GM11168 (cell line): ENCODE measurements around the gene TMEM151B.

ENCODE experiments used
- in situ Hi-C: fragments of 300-500 bp; cut with MboI; formaldehyde crosslinking; loops from one replicate; pipeline ENCODE4 v1.12.0; 2022; ENCODE audit warnings: low sequenced_read_pairs; ENCODE audit not compliant: unreplicated experiment

Gene TMEM151B

DNA sequence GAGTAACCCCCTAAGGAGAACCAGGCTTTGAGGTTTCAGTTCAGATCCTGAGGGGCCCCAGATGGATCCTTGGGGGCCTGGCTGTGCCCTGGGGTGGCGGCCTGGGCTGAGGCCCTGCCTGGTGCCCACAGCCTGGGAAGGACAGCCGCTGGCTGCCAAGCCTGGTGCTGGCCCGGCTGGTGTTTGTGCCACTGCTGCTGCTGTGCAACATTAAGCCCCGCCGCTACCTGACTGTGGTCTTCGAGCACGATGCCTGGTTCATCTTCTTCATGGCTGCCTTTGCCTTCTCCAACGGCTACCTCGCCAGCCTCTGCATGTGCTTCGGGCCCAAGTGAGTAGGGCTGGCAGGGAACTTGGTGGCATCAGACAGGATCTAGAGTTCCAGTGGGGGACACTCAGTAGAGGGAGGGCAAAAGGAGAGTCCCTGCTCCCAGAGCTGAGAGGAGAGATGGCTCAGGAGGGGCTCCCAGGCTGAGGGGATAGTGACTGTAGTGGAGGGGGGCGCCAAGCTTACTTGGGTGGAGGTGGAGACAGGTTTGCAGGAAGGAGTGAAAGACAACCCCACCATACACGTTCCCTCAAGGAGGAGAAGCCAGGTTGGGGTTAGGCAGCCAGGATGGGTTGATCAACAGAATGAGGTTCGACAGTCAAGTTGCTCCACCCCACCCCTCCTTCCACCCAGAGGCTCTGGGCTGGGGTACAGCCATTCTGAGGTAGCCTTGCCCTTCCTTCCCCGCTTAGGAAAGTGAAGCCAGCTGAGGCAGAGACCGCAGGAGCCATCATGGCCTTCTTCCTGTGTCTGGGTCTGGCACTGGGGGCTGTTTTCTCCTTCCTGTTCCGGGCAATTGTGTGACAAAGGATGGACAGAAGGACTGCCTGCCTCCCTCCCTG is 37.3 kb upstream of the TMEM151B start:
- in situ Hi-C loops: no loop called here

DNA sequence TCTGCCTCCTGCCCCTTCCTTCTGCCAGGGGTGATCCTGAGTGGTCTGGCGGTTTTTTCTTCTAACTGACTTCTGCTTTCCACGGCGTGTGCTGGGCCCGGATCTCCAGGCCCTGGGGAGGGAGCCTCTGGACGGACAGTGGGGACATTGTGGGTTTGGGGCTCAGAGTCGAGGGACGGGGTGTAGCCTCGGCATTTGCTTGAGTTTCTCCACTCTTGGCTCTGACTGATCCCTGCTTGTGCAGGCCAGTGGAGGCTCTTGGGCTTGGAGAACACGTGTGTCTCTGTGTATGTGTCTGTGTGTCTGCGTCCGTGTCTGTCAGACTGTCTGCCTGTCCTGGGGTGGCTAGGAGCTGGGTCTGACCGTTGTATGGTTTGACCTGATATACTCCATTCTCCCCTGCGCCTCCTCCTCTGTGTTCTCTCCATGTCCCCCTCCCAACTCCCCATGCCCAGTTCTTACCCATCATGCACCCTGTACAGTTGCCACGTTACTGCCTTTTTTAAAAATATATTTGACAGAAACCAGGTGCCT is 36.6 kb upstream of the TMEM151B start:
- in situ Hi-C loops: no loop called here

DNA sequence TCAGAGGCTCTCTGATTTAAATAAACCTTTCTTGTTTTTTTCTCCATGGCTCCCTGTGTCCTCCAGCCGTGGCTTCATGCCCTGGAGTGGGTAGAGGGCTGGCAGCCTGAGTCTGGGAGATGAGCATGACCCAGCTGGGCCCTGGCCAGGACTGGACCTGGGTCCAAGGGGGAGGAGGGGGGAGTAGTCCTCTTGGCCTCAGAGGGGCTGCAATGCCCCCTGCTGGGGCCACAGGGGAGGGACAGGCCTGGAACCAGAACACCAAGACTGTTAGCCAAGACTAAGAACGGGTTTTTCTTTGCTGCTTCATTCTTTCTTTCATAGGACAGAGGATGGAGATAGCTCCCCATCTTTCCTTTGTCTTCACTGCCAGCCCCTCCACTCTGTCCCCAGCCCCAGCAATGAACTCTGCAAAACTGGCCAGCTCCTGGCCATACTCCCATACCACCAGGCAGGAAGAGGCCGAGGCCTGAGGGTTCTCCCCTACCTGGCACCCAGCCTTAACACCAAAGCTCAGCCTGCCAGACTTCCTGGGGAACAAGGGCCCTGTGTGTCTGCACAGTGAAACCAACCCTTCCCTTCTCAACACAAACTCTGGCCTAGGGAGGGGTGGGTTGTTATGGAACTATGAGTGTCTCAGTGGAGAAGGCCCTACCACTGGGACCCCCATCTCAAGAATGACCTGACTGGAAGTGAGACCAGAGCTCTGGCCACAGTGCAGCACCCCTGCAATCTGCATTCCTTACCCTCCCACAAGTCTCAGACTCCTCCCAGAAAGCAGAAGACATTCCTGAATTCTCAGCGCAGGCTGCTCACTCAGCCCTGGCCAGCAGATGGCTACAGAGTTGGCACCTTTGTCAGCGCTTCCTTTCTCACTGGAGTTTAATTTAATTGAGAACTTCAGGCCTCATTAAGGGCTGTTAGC is 35.9 kb upstream of the TMEM151B start:
- in situ Hi-C loops: loop anchor here (5.0 kb wide), 1 partner anchor 62 kb away; no protein-coding TSS in a partner anchor

DNA sequence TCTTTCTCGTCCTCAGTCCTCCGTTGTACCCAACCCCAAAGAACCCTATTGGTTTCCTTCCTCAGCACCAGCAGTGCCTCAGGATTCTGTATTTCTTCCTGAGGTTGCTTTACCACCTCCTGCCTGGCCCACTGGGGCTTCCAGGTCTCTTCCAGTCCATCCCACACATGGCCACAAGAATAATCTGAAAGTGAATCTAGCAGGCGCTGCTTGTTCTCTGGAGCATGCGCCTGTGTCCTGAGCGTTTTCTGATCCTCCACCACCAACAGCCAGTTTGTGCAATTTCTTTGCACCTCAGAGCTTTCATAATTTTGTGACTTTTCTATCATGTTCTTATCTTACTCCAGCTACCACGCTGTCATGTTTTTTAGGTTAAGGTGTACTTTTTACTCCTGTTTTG is 35.0 kb upstream of the TMEM151B start:
- in situ Hi-C loops: loop anchor here (5.0 kb wide), 1 partner anchor 63 kb away; no protein-coding TSS in a partner anchor

DNA sequence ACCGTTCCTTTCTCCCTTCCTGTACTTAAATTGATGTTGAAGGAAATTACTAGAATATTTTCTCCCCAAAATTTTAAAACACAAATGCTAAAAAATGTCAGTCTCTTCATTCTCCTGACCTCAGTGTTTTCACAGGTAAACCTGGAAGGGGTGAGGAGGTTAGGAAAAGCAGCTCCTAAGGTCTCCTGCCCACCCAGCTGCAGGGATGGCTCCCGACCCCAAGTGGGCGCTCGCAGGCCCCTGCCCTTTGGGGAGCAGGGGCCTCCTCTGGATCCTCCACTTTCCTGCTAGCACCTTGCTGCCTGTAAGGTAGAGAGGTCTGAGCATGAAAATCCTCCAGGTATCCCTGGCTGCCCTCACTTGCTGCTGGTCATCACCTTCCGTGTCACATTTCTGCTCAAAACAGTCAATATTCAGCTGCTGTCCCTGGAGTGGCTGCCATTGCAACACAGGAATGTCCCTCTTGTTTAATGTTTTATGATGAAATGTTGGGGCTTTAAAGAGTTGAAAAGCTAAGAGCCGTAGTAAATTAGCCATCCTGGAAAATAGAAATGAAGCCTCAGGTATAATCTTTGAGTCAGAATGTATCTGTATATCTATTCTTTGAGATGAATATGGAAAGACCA is 34.2 kb upstream of the TMEM151B start:
- in situ Hi-C loops: loop anchor here (5.0 kb wide), 1 partner anchor 64 kb away; no protein-coding TSS in a partner anchor

DNA sequence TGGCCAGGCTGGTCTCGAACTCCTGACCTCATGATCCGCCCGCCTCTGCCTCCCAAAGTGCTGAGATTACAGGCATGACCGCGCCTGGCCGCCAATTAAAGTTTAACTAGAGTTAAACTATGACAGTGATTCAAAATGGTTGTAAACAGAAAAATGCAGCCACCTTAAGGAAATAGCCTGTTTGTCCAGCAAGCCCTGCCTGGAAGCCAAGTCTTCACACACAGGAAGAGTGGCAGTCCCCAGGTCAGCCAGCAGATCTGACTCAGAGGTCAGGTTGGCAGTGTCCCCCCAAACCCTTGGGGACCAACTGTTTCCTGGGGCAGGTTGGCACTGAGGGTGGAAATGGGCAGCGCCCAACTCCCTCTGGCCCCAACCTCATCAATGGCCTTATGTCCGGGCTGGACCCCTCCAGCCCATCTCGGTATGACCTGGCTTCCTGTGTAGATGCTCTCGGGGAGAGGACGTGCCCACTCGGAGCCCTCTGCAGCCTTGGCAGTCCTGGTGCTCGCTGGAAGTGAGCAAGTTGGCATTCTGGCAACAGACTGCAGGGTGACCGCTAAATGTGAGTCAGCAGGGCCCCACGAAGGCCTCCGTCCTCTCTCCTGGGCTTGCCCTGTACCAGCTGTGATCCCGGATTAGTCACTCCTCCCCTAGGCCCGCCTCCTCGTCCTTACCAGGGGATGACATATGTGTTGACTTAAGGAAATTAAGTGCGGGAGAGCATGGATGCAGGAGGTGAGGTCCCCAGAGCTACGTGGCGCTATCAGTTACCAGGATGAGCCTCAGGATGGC is 33.0 kb upstream of the TMEM151B start:
- in situ Hi-C loops: loop anchor here (5.0 kb wide), 1 partner anchor 65 kb away; no protein-coding TSS in a partner anchor

DNA sequence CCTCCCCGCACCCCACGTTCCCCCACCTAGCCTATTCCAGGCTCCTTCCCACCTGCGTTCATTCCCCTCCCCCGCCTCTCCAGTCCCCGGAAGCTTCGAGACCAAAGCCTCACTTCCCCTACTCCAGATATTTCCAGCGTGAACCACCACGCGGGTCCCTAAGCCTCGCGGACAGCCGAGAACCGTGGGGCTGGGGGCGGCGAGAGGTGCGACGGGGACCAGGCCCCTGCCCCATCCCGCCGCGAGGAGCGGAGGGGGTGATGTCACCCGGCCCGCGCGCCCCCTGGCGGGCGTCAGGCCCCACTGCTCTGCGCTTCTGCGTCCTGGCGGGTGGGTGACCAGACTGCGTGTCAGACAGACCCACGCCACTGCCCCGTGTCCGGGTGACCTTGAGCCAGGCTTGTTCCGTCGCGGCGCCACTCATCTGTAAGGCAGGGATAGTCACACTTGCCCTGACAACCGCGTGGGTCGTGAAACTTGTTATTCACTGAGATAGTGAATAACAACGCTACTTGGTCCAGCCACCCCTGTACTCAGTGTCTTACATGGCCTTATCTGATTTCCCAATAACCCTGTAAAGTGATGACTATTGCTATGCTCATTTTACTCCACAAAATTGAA is 32.3 kb upstream of the TMEM151B start:
- in situ Hi-C loops: loop anchor here (5.0 kb wide), 1 partner anchor 66 kb away; no protein-coding TSS in a partner anchor

DNA sequence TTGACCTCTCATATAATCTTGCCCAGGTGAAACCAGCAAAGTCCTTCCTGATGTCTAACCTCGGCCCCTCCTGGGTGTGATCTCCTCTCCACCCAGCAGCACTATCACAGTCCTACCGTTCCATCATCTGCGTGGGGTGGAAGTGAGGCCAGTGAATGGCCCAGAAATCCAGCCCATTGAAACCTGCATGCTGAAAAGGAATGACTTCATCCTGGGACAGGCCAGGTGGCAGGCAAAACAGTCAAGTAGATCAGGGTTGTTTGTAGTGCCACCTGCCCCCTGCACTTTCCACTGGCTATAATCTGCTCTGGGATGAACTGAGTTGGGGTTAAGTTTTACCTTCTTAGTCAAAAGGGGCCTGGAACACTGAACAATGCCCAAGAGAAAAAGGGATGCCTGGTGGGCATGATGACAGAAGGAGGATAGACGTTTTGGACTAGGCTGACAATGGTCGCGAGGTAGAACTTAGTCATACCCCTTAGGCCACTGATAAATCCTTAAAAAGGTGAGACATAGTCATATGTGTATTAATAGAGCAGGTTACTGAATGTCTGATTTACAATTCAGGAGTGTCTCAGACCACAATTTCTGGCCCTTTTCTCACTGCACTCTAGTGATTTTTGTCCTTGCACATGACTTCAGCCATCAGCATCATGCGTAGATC is 31.4 kb upstream of the TMEM151B start:
- in situ Hi-C loops: loop anchor here (5.0 kb wide), 1 partner anchor 67 kb away; no protein-coding TSS in a partner anchor

DNA sequence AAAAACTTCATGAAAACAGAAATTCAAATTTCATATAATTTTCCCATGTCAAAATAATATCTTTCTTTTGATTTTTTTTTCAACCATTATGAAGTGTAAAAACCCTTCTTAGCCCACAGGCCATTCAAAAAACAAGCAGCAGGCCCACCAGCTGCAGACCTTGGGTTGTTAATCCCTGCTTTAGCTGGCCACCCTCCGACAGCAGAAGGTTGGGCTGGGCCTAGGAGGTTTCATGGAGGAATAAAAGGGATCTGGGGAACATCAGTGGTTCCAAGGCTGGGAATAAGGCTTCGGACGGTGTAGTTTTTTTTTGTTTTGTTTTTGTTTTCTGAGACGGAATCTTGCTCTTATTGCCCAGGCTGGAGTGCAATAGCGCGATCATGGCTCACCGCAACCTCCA is 26.9 kb upstream of the TMEM151B start:
- in situ Hi-C loops: no loop called here

DNA sequence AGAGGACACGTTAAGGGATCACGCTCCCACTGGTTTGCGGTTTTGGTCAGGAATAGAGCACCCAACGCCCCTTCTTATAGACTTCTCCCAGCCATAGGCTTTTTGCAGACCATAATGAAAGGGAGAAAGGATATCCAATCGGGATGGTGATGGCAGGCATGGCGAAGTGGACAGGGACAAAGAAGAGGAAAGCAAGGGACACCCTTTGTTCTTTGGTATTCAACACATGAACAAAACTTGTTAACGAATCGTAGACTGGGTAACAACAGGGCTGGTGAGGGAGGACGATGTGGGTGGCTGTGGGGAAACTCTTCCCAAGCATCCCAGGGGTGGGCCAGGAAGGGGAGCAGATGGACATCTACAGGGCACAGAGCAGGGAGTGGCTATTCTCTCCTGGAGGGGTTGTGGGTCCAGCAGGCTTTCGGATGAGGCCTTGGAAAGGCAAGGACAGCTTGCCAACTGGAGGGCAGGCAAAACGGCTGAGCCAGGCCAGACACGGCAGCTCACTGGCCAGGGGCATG is 24.8 kb upstream of the TMEM151B start:
- in situ Hi-C loops: no loop called here

DNA sequence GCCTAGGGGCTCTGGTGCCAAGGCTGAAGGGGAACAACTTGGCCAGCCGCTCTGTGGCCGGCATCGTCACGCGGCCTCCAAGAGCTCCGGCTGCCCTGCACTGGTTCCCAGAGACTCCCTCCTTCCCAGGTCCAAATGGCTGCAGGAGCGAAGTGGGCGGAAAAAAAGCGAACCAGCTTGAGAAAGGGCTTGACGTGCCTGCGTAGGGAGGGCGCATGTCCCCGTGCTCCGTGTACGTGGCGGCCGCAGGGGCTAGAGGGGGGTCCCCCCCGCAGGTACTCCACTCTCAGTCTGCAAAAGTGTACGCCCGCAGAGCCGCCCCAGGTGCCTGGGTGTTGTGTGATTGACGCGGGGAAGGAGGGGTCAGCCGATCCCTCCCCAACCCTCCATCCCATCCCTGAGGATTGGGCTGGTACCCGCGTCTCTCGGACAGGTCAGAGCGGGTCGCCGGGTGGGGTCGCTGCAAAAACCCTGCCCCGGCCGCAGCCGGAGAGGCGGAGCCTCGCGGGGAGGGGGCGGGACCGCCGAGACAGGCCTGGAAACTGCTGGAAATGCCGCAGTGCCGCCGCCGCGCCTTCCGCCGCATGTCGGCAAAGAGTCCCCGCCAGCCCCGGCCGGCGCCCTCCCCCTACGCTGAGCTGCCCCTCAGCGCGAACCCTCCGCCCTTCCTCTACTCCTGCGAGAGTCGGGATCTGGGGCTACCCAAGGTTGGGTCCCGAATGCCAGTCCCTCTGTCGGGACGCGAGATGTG is 24.2 kb upstream of the TMEM151B start:
- in situ Hi-C loops: no loop called here

DNA sequence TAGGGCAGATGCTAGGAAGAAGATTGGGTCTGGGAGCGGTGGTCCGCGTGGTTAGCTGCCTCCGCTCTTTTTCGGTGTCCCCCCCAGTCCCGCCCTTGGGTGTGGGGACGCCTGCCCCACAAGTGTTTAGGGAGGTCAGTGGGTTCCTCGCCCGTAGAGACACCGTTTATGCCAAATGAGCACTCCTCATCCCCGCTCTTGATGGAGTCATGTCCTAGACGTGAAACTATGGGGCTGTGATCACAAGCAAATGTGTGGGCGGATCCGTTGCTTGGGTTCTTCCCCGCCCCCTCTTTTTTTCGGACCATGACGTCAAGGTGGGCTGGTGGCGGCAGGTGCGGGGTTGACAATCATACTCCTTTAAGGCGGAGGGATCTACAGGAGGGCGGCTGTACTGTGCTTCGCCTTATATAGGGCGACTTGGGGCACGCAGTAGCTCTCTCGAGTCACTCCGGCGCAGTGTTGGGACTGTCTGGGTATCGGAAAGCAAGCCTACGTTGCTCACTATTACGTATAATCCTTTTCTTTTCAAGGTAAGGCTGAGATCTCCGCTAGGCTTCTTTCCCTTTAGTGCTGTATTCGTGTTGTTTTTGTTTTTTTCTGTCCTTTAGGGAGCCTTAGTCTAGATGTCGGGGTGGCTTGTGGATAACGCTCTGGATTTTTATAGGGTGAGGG is 23.4 kb upstream of the TMEM151B start, which contains the start of gene HSP90AB1:
TSS of gene HSP90AB1 (plus strand) at position 439 of the 675 bp plus-strand sequence. CDS start 1,529 bp downstream, outside the sequence.
- in situ Hi-C loops: no loop called here

DNA sequence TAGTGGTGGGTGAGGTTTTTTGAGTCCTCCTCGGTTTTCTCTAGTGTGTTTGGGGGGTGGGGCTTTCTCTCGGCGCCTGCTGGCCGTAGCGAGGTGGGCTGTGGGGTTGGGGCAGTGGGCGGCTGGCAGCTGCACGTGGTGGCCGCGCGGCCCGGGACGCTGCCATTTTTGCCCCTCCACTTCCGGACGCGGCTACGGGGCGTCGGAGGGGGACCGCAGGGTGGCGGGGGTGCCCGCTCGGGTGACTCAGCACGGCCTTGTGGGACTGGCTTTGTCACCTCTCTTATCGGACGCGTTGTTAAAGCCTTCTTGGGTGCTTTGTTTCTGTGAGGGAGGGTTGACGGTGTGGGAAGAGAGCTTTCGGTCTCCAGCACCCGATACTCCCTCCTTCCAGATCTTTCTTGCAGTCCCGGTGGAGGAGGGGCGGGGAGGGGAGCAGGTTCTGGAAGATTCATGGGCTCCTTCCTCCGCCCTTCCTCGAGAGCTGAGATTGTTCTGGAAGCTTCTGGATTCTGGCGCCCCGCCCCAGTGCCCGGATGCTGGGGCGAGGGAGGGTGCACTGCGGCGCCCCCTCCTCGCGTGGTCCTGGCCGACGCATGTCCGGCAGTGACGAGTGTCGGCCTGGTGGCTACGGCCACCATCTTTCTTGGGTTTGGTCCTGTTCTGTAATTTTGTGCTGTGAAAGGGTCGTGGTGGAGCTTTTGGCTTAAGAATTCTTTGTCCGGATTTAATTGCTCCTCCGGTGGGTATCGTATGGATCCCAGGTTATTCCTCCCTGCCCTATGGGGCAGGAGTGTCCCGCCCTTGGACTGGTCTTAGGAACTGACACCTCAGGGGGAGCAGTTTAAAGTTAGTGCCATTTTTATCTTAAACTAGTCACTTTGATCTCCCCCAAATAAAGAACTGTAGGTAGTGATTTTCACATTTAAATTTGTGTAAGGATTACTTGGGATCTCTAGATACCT is 22.6 kb upstream of the TMEM151B start:
- in situ Hi-C loops: no loop called here

DNA sequence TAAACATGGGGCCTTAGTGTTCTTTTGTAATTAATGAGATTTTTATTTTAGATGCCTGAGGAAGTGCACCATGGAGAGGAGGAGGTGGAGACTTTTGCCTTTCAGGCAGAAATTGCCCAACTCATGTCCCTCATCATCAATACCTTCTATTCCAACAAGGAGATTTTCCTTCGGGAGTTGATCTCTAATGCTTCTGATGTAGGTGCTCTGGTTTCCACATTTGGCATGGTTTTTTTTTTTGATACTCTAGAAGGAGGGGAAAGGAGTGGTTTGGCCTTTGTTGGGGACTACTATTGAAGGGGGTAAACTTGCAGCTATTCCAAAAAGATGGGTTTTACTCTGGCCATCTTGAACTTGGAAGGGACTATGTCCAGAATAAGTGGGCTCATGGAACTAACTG is 21.7 kb upstream of the TMEM151B start:
- in situ Hi-C loops: no loop called here

DNA sequence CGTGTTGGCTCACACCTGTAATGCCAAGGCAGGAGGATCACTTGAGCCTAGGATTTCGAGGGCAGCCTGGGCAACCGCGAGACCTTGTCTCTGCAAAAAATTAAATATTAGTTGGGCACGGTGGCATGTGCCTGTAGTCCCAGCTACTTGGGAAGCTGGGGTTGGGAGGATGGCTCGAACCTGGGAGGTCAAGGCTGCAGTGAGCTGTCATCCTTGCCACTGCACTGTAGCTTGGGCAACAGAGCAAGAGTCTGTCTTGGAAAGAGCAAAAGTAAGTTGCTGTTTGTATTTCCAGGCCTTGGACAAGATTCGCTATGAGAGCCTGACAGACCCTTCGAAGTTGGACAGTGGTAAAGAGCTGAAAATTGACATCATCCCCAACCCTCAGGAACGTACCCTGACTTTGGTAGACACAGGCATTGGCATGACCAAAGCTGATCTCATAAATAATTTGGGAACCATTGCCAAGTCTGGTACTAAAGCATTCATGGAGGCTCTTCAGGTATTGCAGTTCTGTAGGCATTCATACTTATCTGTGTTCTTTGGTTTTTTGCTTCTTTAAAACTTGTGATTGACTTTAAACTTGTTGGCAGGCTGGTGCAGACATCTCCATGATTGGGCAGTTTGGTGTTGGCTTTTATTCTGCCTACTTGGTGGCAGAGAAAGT is 21.0 kb upstream of the TMEM151B start:
- in situ Hi-C loops: no loop called here
